Retina (tissue), 1 donor: ENCODE results near the gene ECHDC1.
A peak's percentile ranks its signal among the peaks of the same experiment; 100 is the strongest.

Experiments
- DNase-seq: peaks from one replicate; pipeline ENCODE4 v3.0.0-alpha.2; 2016

ECHDC1 gene

DNA sequence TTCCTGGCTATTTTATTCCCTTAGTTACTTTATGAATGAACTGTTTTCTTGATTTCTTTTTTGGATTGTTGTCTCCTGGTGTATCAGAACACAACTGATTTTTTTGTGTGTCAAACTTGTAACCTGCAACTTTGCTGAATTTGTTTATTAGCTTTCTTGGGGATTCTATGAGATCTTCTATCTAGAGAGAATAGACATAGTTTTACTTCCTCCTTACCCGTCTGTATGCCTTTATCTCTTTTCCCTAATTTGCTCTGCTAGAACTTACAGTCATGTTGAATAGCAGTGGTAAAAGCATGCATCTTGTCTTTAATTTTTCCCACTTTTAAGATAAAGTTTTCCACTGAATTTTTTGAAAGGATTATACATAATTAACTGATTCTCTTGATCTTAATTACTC, 63.6 kb downstream of the ECHDC1 start:
- no peak for DNase-seq

- DNase-seq = no peak
Measured at GRCh38 chr6:127277878-127278843, 65.2 kb downstream of the ECHDC1 start.

DNA sequence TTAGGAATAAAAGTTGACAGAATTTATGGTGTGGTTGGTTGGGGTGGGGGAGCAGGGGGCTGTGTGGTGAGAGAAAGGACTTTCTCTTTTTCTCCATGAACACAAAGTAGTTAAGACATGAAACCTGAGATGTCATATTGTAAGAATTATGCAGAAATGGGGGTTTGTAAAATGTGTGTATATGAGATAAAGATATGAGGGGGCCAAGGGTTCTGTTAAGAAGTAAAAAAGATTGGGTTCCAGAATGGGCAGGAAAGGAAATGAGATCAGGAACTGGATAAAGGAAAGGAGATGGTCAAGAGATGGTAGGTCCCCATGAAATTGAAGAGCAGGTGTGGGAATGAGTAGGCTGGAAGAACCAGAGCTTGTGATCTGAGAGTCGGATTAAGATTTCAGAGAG, 67.1 kb downstream of the ECHDC1 start:
- no peak for DNase-seq

DNA sequence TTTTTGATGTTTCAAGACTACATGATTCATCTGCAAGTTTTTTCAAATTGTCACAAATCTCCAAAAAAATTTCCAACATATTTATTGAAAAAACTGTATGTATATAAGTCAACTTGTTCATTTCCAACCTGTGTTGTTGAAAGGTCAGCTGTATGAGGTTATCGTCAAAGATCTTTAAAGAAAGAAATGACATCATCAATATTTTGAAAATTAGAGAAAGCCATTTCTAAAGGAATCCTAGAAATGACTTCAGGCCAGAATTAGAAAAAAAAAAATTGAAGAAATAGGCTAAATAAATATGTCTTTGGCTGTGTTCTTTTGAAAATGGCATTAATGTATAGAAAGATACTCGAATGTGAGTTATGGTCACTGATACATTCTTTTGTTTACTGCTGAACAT, 69.9 kb downstream of the ECHDC1 start:
- no peak for DNase-seq

DNA sequence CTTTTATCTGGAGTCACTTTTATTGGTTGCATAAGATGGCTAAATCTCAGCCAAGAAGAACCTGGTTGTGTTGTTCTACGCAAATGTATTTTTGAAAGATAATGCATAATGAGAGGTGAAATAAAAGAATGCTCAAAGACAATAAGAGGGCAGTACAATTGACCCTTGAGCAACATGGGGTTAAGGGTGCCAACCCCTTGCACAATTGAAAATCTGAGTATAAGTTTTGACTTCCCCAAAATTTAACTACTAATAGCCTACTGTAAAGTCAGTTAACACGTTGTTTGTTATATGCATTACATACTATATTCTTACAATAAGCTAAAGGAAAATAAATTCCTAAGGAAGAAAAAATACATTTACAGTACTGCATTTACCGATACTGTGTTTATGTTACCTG, 70.8 kb downstream of the ECHDC1 start:
- no peak for DNase-seq

DNA sequence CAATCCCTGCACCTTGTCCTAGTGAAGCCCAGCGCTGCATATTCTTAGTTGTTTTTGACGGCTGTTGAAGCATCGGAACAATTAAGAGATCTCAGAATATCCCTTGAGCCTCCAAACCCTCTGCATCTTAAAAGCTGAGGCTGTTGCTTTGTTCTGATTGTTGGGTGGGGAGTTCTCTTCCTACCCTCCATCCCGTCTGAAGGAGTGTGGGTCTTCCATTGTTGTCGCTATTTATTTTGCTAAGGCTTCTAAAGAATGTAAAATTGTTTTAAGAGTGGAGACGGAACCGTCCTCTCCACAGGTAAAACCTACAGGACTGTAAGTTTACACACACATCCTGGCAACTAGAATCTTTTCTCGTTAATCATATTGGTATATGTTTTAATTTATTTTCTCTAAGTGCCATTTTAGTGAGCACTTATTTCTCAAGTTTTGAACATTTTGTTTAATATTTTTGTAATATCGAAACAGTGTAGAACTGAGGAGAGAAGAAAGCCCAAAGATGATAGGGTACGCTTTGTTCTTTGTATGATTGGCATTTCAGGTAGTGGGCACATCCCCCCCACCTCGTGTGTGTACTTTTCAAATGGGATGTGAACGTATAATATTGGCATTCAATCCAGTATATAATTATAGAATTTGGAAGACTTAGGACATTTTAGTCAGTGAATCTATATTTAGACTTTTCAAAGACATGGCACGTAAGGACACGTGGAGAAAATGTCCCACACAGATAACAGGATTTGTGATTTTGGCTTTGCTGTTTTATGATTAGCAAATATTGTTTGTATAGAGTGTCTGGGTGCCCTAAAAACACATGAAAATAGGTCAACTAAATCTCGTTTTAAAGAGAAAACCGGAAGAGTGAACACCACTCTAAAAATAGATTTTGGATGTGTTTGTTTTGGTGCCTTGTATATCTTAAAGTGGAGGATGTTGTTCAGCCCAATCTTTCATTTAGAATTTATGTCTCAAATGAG, 75.5 kb downstream of the ECHDC1 start:
- DNase-seq = peak; percentile 21

GRCh38 chr6:127266892-127267645, 76.3 kb downstream of the ECHDC1 start:
- DNase-seq = peak; percentile 96

- peak; percentile 98 for DNase-seq
Measured at GRCh38 chr6:127266178-127266891, 77.1 kb downstream of the ECHDC1 start, which contains the start of gene RNF146. Gene RNF146 (plus strand): TSS chr6:127266864. CDS start chr6:127280339, 13,475 bp downstream.

DNA sequence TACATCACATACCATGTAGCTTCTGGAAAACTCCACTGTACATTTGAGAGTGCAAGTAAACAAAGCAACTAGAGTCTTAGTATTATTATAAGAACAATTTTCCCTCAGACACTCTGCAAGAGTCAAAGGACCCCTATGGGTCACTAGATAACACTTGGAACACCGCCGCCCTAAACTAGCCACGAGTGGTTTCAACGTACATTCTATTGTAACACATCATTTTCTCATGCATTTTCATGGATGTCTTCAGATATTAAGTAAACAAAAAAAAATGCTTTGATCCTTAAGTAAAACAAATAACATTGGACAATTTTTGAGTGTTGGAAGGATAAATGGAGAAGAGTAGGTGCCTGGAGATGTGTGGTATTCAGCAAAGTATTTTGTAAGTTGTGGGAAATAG, 79.9 kb downstream of the ECHDC1 start:
- no peak for DNase-seq

DNA sequence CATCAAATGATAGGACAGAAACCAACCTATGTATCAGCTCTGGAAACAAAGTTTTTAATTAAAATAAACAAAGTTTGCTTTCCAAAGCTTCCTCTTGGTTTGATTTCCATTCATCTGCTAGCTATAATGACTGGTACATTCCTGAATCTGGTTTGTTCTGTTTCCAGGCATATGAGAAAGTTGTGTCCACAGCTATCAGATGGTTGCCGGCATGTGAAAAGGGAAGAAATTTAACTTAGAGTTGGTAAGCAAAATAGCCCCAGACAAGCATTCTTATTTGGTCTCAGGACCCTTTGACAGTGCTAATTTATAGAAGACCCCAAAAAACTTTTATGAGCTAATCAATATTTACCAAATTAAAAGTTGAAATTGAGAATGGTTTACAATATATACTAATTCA, 80.5 kb downstream of the ECHDC1 start:
- DNase-seq = no peak

DNA sequence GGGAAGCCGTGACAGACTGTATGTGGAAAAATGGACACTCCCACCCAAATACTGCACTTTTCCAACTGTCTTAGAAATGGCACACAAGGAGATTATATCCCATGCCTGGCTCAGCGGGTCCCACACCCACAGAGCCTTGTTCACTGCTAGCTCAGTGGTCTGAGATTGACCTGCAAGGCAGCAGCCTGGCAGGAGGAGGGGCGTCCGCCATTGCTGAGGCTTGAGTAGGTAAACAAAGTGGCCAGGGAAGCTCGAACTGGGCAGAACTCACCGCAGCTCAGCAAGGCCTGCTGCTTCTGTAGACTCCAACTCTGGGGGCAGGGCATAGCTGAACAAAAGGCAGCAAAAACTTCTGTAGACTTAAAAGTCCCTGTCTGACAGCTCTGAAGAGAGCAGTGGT, 88.1 kb downstream of the ECHDC1 start:
- DNase-seq = no peak

DNA sequence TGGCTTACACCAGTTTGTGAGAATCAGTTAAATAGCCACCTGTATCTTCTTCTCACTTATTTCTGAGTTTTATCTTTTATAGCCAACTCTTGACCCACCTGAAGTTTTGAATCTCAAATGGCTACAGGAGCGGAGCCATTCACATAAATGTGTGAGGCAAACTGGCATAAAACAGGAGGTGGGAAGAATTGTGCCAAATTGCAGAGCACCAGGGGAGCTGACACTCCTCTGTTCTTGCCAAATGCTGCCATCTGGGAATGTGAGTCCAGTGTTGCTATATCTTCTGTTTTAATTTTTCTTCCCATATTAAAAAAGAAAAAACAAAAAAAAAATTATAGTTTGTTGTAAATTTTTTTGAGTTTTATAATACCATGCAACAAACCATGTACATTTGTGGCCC, 93.8 kb downstream of the ECHDC1 start:
- DNase-seq = no peak

DNA sequence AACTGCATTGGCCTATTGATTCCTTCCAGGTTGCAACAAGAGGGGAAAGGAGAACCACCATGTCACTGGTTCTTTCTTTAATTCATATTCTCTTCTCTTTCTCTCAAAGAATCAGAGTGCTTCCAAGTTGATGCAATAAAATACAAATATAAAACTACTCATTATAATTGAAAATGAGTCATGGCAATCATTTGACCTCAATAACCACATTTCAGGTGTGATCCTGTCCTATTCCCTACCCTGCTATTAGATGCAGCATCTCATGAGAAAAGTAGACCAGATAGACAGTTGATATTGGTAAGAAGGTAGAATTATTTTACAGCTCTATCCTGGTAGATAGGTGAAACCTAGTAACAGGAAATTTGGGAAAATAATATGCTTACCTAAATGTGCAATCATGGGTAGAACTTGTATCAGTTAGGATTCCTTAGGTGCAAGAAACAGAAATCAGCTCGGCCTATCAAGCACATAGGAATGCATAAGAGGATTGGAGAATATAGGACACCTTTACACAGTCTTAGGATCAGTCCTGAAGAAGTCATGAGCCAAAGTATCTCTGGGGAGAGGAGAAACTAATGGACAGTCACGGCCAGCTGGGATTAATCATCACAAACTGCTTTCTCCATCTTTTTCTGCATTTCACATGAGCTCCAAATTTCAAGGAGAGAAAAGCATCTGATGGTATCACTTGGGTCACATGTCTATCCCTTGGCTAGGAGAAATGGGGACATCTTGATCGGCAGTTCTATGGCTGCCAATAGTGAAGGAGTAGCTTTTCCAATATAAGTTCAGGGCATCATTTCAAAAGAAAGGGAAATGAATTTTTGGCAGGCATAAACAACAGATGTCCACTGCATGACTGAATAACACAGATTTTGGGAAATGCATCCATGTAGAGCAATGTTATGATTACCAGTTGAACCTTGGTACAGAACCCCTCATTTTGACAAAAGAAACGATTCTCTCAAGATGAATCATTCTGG, 96.0 kb downstream of the ECHDC1 start:
- no peak for DNase-seq

GRCh38 chr6:127243501-127243900, 99.9 kb downstream of the ECHDC1 start:
- no peak for DNase-seq
